Breast epithelium (tissue), 3 donors: ENCODE data around the gene MGST3.

Experiments used
- POLR2A ChIP-seq: fragments of 450-650 bp; IDR thresholded peaks from one replicate; pipeline ENCODE4 v1.6.1; 2016; ENCODE audit warnings: antibody characterized with exemption, mild to moderate bottlenecking, moderate library complexity
- POLR2AphosphoS5 ChIP-seq, 3 donors: sonication (generic); formaldehyde crosslinking; IDR thresholded peaks; one replicate each; pipeline ENCODE4 v1.6.1; 2017; ENCODE audit warnings: antibody characterized with exemption in 3 of 3
- TF ChIP-seq, protein P1 (sequence below), 3 donors: fragments of 450-650 bp; IDR thresholded peaks; one replicate each; pipeline ENCODE4 v1.5.1; 2016 to 2017; ENCODE audit warnings: antibody characterized with exemption in 3 of 3, mild to moderate bottlenecking in 3 of 3, moderate library complexity in 3 of 3

DNA sequence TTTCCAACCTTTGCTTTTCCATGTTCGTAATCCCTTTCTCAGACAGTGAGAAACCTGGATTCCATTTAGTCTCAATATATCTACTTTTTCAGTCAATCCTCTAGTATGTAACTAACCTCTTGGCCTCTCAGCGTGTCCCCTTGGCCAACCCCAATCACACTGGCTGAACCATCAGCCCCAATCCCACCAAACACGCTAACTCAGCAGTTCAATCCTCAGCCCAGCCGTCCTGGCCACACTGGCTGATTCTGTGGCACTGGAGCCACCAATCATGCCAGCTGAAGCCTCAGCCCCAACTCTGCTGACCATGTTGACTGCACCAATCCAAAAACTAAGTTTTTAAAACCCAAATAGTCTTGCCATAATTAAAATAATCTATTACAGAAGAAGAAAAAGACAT, 6.6 kb upstream of the MGST3 start:
- TF ChIP-seq, protein P1, sequence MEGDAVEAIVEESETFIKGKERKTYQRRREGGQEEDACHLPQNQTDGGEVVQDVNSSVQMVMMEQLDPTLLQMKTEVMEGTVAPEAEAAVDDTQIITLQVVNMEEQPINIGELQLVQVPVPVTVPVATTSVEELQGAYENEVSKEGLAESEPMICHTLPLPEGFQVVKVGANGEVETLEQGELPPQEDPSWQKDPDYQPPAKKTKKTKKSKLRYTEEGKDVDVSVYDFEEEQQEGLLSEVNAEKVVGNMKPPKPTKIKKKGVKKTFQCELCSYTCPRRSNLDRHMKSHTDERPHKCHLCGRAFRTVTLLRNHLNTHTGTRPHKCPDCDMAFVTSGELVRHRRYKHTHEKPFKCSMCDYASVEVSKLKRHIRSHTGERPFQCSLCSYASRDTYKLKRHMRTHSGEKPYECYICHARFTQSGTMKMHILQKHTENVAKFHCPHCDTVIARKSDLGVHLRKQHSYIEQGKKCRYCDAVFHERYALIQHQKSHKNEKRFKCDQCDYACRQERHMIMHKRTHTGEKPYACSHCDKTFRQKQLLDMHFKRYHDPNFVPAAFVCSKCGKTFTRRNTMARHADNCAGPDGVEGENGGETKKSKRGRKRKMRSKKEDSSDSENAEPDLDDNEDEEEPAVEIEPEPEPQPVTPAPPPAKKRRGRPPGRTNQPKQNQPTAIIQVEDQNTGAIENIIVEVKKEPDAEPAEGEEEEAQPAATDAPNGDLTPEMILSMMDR (IDR thresholded peaks at IDR 0.05): no peak
- TF ChIP-seq POLR2AphosphoS5 (IDR thresholded peaks at IDR 0.05) (no peak), POLR2A (no peak)
